Measurements from ENCODE around the gene NCS1. TPM values are rescaled to one million over a fixed set of nuclear protein-coding genes. Genes with fewer than 3 reads are reported as not detected.

The NCS1 gene
- total and polyA plus RNA-seq, 2 of the 8 experiments (the other 6 are each of a cell fraction or from before 2014, with no cell fraction given): 34.7 to 47.6 TPM

- TF ChIP-seq JUN (IDR thresholded peaks at IDR 0.05; ENCODE audit: low read depth, low read length) (no peak), YY1 (IDR thresholded peaks at IDR 0.05; ENCODE audit: low read depth, low read length) (no peak), RAD21 (IDR thresholded peaks at IDR 0.05 in 1 of 2, conservative IDR thresholded peaks at IDR 0.05 in 1 of 2; ENCODE audit: low read depth in 2 of 2, low read length in 2 of 2) (no peak), KDM4A (IDR thresholded peaks at IDR 0.05; ENCODE audit: low read depth, low read length, severe bottlenecking) (no peak), KDM1A (IDR thresholded peaks at IDR 0.05; ENCODE audit: borderline replicate concordance, low read length) (no peak)
Measured at GRCh38 chr9:130204341-130204740, 32.1 kb downstream of the NCS1 start (continued).

Measured in H1 (cell line).